Suprapubic skin (tissue), 4 donors: ENCODE results near the gene ZNF808. TPM values are rescaled to one million over a fixed set of nuclear protein-coding genes. Genes with fewer than 3 reads are reported as not detected.
"Not testable (repeated sequence)": the region's sequence is repeated elsewhere in the genome, so short reads cannot be mapped to it uniquely, and the experiment has no call there.

Source experiments
- DNase-seq, 2 donors: peaks; one replicate each; pipeline ENCODE4 v3.0.0-alpha.2; 2019; ENCODE audit warnings: low spot score in 2 of 2
- H3K27ac ChIP-seq: fragments of 200-600 bp; sonication (generic); one replicate; pipeline ENCODE4 v1.5.1; 2019
- H3K27me3 ChIP-seq: fragments of 200-600 bp; sonication (generic); one replicate; pipeline ENCODE4 v1.5.1; 2019
- H3K36me3 ChIP-seq: fragments of 200-600 bp; sonication (generic); one replicate; pipeline ENCODE4 v1.5.1; 2019
- H3K4me1 ChIP-seq: fragments of 200-600 bp; sonication (generic); one replicate; pipeline ENCODE4 v1.5.1; 2019
- H3K4me3 ChIP-seq: fragments of 200-600 bp; sonication (generic); one replicate; pipeline ENCODE4 v1.5.1; 2019; ENCODE audit warnings: mild to moderate bottlenecking
- H3K9me3 ChIP-seq: fragments of 200-600 bp; sonication (generic); one replicate; pipeline ENCODE4 v1.5.1; 2019
- CTCF ChIP-seq, 2 donors: fragments of 200-600 bp in 1 of 2; fragments of 450-650 bp in 1 of 2; sonication (generic) in 1 of 2; IDR thresholded peaks; one replicate each; pipeline ENCODE4 v1.5.1; 2016 to 2019; ENCODE audit warnings: antibody characterized with exemption in 2 of 2, mild to moderate bottlenecking in 1 of 2, moderate library complexity in 1 of 2
- EP300 ChIP-seq: sonication (generic); formaldehyde crosslinking; IDR thresholded peaks from one replicate; pipeline ENCODE4 v1.6.1; 2017; ENCODE audit warnings: antibody characterized with exemption
- POLR2A ChIP-seq, 2 donors: fragments of 450-650 bp; IDR thresholded peaks; one replicate each; pipeline ENCODE4 v1.6.1; 2017; ENCODE audit warnings: antibody characterized with exemption in 2 of 2, mild to moderate bottlenecking in 2 of 2, moderate library complexity in 2 of 2
- POLR2AphosphoS5 ChIP-seq, 3 donors: sonication (generic); formaldehyde crosslinking; IDR thresholded peaks; one replicate each; pipeline ENCODE4 v1.6.1; 2017; ENCODE audit warnings: antibody characterized with exemption in 3 of 3
- WGBS: methylation state at CpG from one replicate; pipeline ENCODE4 v1.1.5; 2018; 5-methylcytosine and 5-hydroxymethylcytosine counted together
- total RNA-seq, 4 donors: library from RNA; depleted of rRNA; stranded (reverse); fragments of >200 nt; gene quantifications; one replicate each; pipeline ENCODE4 v1.1.0, GENCODE V29; 2016

ZNF808 gene
- total RNA-seq, 4 donors from 2014 or later = 15.4 to 33.8 (median 18.4) TPM

DNA sequence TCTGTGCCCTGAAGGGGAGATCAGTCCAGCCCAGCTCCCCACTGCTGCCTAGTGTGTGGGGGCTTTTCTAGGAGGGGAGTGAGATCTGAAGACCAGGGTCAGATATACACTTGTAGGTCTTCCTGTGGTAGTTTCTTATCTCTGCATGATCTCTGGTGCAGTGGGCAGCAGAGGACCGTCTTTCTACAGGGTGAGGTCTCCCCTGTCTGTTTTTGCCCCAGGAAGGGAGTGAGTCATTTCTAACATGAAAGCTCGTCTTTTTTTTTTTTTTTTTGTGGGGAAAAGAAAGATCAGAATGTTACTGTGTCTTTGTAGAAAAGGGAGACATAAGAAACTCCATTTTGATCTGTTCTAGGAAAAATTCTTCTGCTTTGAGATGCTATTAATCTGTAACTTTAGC lies 8.8 kb upstream of the ZNF808 start:
- Histone ChIP-seq H3K27me3 (no peaks in the 10 kb centered on the region), H3K4me3 (no peak overlapping the region), H3K9me3 (peaks cover 10% of the 10 kb centered on the region), H3K4me1 (no peaks in the 10 kb centered on the region), H3K36me3 (no peaks in the 10 kb centered on the region), H3K27ac (no peak overlapping the region)
- no peak for DNase-seq
- 13% methylated on average over 2 of the region's 2 CpGs for WGBS
- TF ChIP-seq POLR2A (IDR thresholded peaks at IDR 0.05) (no peak), CTCF (IDR thresholded peaks at IDR 0.05) (no peak), EP300 (no peak), POLR2AphosphoS5 (IDR thresholded peaks at IDR 0.05) (no peak)

DNA sequence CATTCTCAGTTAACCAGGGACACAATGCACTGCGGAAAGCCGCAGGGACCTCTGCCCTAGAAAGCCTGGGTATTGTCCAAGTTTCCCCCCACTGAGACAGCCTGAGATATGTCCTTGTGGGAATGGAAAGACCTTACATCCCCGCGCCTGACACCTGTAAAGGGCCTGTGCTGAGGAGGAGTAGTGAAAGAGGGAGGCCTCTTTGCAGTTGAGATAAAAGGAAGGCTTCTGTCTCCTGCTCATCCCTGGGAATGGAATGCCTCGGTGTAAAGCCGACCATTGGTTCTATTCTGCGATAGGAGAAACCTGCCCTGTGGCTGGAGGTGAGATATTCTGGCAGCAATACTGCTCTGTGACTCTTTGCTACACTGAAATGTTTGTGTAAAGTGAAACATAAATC lies 8.3 kb upstream of the ZNF808 start:
- H3K36me3 ChIP-seq, H3K4me3 ChIP-seq, DNase-seq, H3K9me3 ChIP-seq, H3K4me1 ChIP-seq, H3K27ac ChIP-seq, H3K27me3 ChIP-seq: not testable (repeated sequence)
- WGBS = 52% methylated on average over 4 of the region's 7 CpGs

DNA sequence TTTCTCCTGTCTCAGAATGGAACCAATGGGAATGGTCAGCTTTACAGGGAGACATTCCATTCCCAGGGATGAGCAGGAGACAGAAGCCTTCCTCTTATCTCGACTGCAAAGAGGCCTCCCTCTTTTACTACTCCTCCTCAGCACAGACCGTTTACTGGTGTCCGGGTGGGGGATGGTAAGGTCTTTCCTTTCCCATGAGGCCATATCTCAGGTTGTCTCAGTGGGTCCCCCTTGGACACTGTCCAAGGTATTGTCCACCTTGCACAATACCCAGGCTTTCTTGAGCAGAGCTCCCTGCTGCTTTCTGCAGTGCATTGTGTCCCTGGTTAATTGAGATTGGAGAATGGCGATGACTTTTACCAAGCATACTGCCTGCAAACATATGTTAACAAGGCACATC lies 7.5 kb upstream of the ZNF808 start:
- no peaks in the 10 kb centered on the region for H3K36me3 ChIP-seq
- H3K4me1 ChIP-seq = no peaks in the 10 kb centered on the region
- DNase-seq = no peak
- no peak overlapping the region for H3K4me3 ChIP-seq
- no peaks in the 10 kb centered on the region for H3K27me3 ChIP-seq
- peaks cover 10% of the 10 kb centered on the region for H3K9me3 ChIP-seq
- TF ChIP-seq CTCF (IDR thresholded peaks at IDR 0.05) = no peak
- no peak for TF ChIP-seq POLR2AphosphoS5 (IDR thresholded peaks at IDR 0.05)
- no peak for TF ChIP-seq POLR2A (IDR thresholded peaks at IDR 0.05)
- TF ChIP-seq EP300 = no peak
- H3K27ac ChIP-seq = no peak overlapping the region
- 57% methylated on average over 4 of the region's 4 CpGs for WGBS

- no peak overlapping the region for H3K4me3 ChIP-seq
- H3K9me3 ChIP-seq = peaks cover 6% of the 10 kb centered on the region
- peaks cover 3% of the 10 kb centered on the region for H3K4me1 ChIP-seq
- H3K36me3 ChIP-seq = no peaks in the 10 kb centered on the region
- no peaks in the 10 kb centered on the region for H3K27me3 ChIP-seq
- WGBS = 82% methylated on average over 14 of the region's 14 CpGs
- TF ChIP-seq EP300 (no peak), POLR2AphosphoS5 (IDR thresholded peaks at IDR 0.05) (no peak), POLR2A (IDR thresholded peaks at IDR 0.05) (no peak), CTCF (IDR thresholded peaks at IDR 0.05) (no peak)
- H3K27ac ChIP-seq = no peak overlapping the region
- DNase-seq = no peak
Observed at GRCh38 chr19:52522551-52522950, 4.9 kb upstream of the ZNF808 start.

DNA sequence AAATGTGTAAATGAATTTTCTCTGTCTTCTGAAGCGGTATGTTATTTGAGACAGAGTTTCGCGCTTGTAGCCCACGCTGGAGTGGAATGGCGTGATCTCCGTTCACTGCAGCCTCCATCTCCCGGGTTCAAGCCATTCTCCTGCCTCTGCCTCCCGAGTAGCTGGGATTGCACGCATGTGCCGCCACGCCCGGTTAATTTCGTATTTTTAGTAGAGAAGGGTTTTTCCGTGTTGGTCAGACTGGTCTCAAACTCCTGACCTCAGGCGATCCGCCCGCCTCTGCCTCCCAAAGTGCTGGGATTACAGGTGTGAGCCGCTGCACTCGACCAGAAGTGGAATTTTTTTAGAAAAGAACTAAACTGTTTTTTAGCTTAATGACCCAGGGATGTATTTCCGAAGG lies 3.4 kb upstream of the ZNF808 start:
- DNase-seq = no peak
- Histone ChIP-seq H3K4me3 (no peak overlapping the region), H3K9me3 (no peaks in the 10 kb centered on the region), H3K27ac (no peak overlapping the region), H3K36me3 (no peaks in the 10 kb centered on the region), H3K4me1 (peaks cover 14% of the 10 kb centered on the region), H3K27me3 (no peaks in the 10 kb centered on the region)
- 88% methylated on average over 20 of the region's 20 CpGs for WGBS
- no peak for TF ChIP-seq POLR2A (IDR thresholded peaks at IDR 0.05)
- TF ChIP-seq POLR2AphosphoS5 (IDR thresholded peaks at IDR 0.05) = no peak
- no peak for TF ChIP-seq CTCF (IDR thresholded peaks at IDR 0.05)

DNA sequence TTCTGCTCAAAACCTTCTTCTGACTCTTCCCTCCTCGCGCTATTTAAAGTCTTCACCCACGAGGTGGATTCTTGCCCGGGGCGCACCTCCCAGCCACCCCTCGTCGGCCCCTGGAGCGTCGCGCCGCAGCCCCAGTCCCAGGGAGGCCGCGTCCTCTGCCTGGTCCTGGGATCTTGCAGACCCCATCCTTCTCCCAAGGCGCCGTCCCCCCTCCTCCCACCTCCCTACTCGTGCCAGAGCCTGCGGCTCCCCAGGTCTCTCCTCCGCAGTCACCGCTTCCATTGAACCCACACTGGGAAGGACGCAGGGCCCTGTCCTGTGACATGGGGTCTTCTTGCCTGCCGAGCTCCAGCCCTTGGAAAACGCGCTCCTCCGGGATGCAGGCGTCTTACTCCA lies 486 bp downstream of the ZNF808 start:
- TF ChIP-seq CTCF (IDR thresholded peaks at IDR 0.05) = no peak
- no peaks in the 10 kb centered on the region for H3K9me3 ChIP-seq
- peak overlapping the region; percentile 91 for H3K27ac ChIP-seq
- peaks cover 2% of the 10 kb centered on the region for H3K36me3 ChIP-seq
- H3K4me1 ChIP-seq = peaks cover 14% of the 10 kb centered on the region
- DNase-seq = peak in 1 of 2 donors; percentile 60
- H3K27me3 ChIP-seq = no peaks in the 10 kb centered on the region
- H3K4me3 ChIP-seq = peak overlapping the region; percentile 73
- whole genome bisulfite sequencing = 0% methylated on average over 25 of the region's 25 CpGs
